Renal cortex interstitium (tissue), 11 donors: ENCODE measurements around the gene HS6ST2. TPM values are rescaled to one million over a fixed set of nuclear protein-coding genes. Genes with fewer than 3 reads are reported as not detected.

Source experiments
- DNase-seq, 11 donors: peaks; one replicate each; pipeline ENCODE4 v3.0.0-alpha.2; 2013; ENCODE audit warnings: low read depth in 9 of 11, low spot score in 4 of 11; ENCODE audit errors: extremely low read depth in 1 of 11
- polyA plus RNA-seq, 3 donors: library from polyadenylated mRNA; unstranded; fragments of 120-200 nt; gene quantifications; one replicate each; pipeline ENCODE4 v1.2.1, GENCODE V29; 2013; ENCODE audit not compliant: insufficient read length in 3 of 3

The HS6ST2 gene
- polyA plus RNA-seq, 3 donors: 21.4 to 25.1 (median 24.0) TPM

DNA sequence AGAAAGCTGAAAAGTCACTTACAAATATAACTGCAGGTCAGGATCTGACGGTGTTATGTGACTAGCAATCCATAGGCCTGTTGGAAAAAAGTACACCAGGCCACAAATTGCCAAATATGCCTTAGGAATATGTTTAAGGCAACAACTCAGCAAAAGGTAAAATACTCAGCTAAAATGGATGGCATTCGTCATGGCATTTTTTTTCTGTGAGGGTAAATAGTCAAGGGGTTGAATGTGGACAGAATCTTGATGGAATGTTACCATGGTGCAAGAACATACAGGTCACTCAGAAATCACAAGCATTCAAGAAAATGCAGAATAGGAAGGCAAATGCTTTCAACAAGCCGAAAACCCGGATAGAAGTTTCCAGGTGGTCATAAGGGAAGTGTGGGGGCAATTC lies 347.9 kb downstream of the HS6ST2 start:
- no peak for DNase-seq

DNA sequence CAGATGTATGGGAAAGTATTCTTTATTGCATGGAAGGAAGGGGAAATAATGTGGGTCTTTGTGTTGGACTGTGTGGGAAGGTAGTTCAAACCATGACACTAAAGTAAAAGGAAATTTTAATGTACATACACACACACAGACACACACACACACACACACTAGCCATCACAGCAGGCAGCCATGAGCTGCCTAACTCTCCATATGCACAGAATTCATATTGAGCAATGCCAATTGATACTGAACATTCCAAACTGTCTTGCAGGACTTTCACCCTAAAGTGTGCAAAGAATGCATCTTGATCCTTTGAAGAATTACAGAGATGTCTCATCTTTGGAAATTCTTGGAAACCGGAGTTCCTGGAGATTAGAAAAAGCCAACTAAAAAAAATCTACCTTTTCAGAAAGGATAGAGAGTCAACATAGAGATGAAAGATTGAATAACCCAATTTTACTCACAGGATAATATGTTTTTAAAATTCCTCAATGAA lies 349.0 kb downstream of the HS6ST2 start:
- no peak for DNase-seq

DNA sequence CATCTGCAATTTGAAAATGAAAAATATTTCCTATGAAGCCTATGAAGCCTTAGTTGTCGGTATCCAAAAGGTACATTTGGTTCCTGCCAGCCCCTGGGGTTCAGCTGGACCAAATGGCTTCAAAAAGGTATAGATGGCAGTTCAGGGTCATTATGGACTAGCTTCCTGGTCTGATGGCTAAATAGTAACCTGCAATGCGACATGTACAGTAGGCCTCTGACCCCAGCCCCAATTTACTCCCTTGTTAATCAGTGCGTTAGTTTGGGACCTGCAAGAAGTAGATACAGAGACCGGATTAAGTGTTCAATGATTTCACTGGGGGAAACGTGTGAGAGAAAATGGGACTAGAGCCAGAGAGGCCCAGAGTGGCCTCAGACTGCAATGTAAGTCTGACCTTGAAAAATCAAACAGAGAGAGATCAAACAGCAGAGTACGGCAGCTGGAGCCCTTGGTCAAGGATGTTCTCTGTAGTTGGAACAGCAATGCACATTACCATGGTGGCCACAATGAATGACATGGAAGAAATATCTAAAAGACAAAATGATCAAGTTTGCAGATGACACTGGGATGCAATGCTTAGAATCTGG lies 354.6 kb downstream of the HS6ST2 start:
- DNase-seq: no peak

GRCh38 chrX:132602701-132603100 lies 355.7 kb downstream of the HS6ST2 start:
- no peak for DNase-seq

DNA sequence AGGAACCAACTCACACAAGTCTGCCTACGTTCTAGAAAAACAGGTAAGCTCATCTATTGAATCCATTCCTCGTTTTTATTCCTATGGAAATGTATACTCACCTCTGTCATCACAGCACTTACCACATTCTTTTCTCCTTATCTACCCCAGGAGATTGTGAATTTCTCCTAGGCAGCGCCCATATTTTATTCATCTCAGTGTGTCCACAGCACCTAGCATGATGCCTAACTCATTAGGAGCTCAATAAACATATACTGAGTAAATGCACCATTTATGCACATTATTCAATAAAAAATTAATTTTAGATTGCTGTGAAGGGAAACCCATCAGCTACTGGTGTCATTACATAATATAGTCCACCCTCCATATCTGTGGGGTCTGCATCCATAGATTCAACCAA lies 363.4 kb downstream of the HS6ST2 start:
- no peak for DNase-seq

DNA sequence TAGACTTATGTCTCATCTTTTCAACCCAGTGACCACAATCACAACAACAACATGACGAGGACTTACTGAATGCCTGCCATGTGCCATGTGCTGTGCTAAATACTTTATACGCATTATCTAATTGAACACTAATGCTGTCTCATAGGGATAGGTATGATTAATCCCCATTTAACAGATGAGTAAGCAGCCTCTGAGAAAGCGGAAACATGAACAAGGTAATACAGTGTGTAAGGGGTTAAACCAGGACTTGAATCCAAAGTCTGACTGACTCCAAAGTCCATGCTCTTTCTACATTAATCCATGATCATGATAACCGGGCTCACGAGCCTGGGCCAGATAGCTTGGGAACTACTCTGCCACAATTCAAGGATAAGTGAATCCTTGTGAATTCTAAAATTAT lies 364.3 kb downstream of the HS6ST2 start:
- no peak for DNase-seq

- DNase-seq: peak in 1 of 11 donors; percentile 5
These were observed 365.5 kb downstream of the HS6ST2 start for GRCh38 chrX:132592880-132593279.

GRCh38 chrX:132591719-132592275 lies 366.6 kb downstream of the HS6ST2 start:
- DNase-seq: no peak

- DNase-seq: no peak
These were observed 367.9 kb downstream of the HS6ST2 start for GRCh38 chrX:132590350-132591026.

GRCh38 chrX:132584936-132585335 lies 373.5 kb downstream of the HS6ST2 start:
- no peak for DNase-seq

DNA sequence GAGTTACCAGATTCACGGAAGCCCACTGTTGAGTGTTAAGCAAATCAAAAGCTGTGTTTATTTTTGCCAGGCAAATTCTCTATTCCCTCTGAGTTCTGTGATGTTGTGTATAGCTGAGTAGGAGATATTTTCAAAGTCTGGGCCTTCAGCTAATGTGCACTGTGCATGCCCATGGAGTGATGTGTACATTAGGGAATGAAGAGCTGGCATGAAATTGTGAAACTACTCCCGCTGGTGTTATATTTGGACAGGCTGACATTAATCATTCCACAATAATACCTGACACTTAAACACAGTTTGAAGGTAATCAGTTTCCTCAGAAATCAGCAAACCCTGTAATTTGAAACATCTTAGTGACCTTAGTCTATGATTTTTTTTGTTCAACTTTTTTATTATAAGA lies 381.5 kb downstream of the HS6ST2 start:
- DNase-seq: no peak

Other genes with a start within 250 kb of the HS6ST2 start
- not detected for gene USP26, start 138.5 kb upstream of the HS6ST2 start, polyA plus RNA-seq